HG02642 (cell line): ENCODE data around the gene DEPDC7.
A peak's percentile ranks its signal among the peaks of the same experiment; 100 is the strongest.

Source experiments
- ATAC-seq: cut with Tn5 transposase; IDR thresholded peaks from one replicate; pipeline ENCODE4 v1.9.1; 2021; ENCODE audit warnings: mild to moderate bottlenecking; ENCODE audit not compliant: unreplicated experiment, poor library complexity

The DEPDC7 gene

GRCh38 chr11:33057284-33057683, 41.6 kb downstream of the DEPDC7 start:
- ATAC-seq: no peak

GRCh38 chr11:33059331-33060007, 43.8 kb downstream of the DEPDC7 start:
- ATAC-seq: no peak

DNA sequence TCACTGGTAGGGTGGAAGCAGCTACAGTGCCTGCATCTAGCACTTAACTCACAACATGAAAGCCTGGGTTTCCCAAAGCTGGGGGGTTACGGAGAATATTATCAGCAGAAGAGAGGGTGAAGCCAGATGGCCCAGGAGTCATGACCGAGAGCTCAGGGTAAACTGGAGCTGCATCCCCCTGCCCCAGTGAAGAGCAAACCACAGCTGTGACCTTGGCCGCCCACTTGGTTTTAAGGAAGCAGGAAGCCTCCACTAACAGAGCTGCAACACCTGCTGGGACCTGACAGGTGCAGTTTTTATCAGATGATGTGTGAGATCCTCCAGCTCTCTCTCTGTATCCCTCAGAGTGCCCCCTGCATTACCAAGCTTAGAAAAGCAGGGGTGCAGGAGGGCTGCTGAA, 44.6 kb downstream of the DEPDC7 start:
- ATAC-seq: no peak

DNA sequence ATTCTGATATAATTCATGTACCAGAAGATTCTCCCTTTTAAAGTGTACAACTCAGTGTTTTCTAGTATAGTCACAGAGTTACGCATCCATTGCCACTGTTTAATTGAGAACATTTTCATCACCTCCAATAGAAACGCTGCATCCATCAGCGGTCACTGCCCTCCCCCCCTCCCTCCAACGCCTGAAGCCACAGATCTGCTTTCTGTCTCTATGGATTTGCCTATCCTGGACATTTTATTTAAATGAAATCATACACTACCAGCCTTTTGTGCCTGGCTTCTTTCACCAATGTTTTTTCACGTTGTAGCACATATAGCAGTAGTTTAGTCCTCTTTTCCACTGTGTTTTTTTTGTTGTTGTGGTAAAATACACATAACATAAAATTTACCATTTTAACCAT, 46.5 kb downstream of the DEPDC7 start:
- ATAC-seq: no peak

- peak; percentile 52 for ATAC-seq
Observed at GRCh38 chr11:33063326-33063881, 47.7 kb downstream of the DEPDC7 start.

GRCh38 chr11:33064033-33064825, 48.6 kb downstream of the DEPDC7 start:
- ATAC-seq: no peak

DNA sequence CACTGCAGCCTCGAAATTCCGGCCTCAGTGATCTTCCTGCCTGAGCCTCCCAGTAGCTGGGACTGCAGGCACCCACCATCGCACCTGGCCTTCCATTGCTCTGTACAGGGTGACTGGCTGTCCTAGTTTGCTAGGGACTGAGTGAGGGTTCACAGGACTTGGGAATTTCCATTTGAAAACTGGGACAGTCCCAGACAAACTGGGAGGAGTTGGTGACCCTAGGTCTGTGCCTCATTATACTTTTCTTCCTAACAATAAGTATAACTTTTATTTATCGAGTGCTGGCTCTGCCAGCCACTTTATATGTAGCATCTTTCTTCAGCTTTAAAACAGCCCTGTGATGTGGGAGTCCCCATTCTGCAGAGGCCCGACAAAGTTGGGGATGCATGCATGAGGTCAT, 49.2 kb downstream of the DEPDC7 start:
- no peak for ATAC-seq

GRCh38 chr11:33065445-33066178, 49.9 kb downstream of the DEPDC7 start:
- peak; percentile 63 for ATAC-seq

GRCh38 chr11:33067294-33067693, 51.6 kb downstream of the DEPDC7 start:
- no peak for ATAC-seq

GRCh38 chr11:33068611-33069340, 53.1 kb downstream of the DEPDC7 start:
- ATAC-seq: no peak

- no peak for ATAC-seq
Observed at GRCh38 chr11:33072465-33072864, 56.8 kb downstream of the DEPDC7 start.
